Choroid plexus epithelial cell (primary cell): ENCODE results near the gene HDLBP.

ENCODE experiments used
- DNase-seq: peaks from one replicate; pipeline ENCODE4 v3.0.0-alpha.2; 2010; ENCODE audit warnings: low read depth
- H3K4me3 ChIP-seq: 2 replicates; pipeline ENCODE4 v1.5.1; 2011; ENCODE audit warnings: low read depth, mild to moderate bottlenecking, control low read depth, low read length, moderate library complexity
- TF ChIP-seq, protein P1 (sequence below): conservative IDR thresholded peaks from 2 replicates; pipeline ENCODE4 v1.5.1; 2011; ENCODE audit warnings: low read depth, mild to moderate bottlenecking, control low read depth, inconsistent platforms, low read length, moderate library complexity

Gene HDLBP

DNA sequence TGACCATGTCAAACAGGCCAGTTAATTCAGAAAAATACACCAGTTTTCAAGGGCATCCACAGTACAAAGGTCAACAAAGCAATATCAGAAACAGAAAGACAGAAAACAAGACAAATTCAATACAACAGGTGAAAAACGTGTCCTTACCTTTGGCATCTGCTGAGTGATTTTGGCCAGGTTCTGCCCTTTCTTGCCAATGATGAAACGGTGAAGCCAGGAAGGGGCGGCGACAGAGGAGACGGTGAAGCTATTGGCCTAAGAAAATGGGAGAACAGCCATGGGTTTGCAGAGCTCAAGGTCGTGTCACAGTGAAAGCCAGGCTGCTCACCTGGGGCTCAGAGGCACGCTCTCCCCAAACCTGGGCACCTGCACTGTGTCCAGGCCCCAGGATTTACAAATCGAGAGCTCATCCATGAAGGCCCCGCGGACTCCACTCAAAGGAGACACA, 60.5 kb downstream of the HDLBP start:
- no peak overlapping the region for H3K4me3 ChIP-seq
- TF ChIP-seq, protein P1, sequence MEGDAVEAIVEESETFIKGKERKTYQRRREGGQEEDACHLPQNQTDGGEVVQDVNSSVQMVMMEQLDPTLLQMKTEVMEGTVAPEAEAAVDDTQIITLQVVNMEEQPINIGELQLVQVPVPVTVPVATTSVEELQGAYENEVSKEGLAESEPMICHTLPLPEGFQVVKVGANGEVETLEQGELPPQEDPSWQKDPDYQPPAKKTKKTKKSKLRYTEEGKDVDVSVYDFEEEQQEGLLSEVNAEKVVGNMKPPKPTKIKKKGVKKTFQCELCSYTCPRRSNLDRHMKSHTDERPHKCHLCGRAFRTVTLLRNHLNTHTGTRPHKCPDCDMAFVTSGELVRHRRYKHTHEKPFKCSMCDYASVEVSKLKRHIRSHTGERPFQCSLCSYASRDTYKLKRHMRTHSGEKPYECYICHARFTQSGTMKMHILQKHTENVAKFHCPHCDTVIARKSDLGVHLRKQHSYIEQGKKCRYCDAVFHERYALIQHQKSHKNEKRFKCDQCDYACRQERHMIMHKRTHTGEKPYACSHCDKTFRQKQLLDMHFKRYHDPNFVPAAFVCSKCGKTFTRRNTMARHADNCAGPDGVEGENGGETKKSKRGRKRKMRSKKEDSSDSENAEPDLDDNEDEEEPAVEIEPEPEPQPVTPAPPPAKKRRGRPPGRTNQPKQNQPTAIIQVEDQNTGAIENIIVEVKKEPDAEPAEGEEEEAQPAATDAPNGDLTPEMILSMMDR, result no peak
- no peak for DNase-seq

DNA sequence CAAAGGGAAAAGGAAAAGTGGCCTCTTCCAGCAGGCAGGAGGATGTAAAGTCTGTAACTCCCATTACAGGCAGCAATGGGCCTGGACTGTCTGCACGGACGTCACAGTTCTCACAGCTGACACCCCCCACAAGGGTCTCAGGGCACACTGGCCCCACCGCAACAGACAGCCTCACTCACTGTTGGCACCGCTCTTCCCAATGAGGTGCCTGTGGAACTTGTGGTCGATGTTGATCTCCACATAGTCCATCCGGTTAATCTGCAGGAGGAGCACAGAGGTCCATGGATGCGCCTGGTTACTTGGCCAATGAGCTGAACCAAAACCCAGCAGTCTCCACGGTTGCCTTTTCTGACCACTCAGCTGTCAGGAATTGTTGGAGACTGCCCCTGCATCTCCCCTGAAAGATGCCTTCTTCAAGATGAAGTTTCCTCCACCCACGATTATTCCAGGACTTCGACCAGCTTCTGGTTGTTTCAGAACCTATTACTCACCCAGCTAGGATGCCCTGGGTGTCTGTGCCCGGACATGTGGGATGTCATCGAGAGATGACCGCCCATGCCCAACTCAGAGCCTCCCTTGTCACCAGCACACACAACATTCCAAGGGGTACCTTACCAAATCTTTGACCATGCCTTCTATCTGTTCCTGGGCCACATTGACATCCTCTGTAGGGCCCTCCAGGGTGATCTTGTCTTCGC, 62.5 kb downstream of the HDLBP start:
- no peak for DNase-seq
- TF ChIP-seq, protein P1, result no peak
- no peak overlapping the region for H3K4me3 ChIP-seq

DNA sequence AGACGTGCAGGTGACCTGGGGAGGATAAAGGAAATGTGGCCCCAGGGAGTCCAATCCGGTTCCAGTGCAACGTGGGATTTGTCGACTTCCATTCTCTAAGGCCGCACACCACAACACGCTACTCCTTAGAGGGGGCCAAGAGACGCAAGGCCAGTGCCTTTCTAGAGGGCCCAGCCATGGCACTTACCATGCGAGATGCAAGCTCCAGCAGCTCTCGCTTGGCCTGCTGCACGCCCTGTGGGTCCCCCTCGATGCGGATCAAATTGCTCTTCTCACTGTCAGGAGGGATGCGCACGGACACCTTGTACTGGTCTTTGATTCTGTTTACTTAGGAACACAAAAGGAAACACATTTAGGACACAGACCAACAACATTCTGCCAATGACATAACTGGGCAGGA, 65.8 kb downstream of the HDLBP start:
- no peak for DNase-seq
- H3K4me3 ChIP-seq, result no peak overlapping the region
- TF ChIP-seq, protein P1, result no peak

DNA sequence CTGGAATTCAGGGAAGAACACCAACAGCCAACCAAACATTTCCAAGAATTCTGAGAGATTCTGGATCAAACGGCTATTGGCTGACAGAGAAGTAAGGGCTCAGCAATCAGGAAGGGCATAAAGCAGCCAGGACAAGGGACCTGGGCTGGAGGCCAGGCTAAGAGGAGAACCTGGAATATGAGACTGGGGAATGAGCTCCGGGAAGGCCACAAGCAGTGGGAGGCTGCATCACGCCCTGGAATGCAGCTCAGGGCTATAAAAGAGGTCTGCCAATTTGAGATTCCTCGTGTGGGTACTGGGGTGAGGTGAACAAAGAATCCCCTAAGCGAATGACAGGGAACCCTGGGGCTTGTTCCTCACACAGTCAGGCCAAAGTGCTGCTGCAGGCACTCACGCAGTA, 66.6 kb downstream of the HDLBP start:
- DNase-seq, result no peak
- no peak overlapping the region for H3K4me3 ChIP-seq
- TF ChIP-seq, protein P1, result no peak

DNA sequence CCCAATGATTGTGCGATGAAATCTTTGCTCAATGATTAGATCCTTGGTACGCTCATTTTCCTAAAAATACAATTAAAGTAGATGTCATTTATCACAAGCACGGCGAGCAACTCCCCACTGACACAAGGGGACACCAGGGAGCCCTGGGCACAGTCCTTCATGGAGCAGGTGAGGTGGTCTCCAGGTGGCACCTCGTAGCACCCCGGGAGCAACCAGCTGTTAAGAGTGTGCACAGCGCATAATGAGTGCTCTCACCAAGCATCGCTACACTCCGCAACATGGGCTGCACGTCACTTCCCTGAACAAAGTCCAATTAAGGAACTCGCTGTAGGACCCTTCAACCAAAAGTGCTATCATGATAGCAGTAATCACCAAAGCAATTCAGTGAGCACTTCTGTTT, 67.2 kb downstream of the HDLBP start:
- no peak for DNase-seq
- H3K4me3 ChIP-seq, result no peak overlapping the region
- TF ChIP-seq, protein P1, result no peak

DNA sequence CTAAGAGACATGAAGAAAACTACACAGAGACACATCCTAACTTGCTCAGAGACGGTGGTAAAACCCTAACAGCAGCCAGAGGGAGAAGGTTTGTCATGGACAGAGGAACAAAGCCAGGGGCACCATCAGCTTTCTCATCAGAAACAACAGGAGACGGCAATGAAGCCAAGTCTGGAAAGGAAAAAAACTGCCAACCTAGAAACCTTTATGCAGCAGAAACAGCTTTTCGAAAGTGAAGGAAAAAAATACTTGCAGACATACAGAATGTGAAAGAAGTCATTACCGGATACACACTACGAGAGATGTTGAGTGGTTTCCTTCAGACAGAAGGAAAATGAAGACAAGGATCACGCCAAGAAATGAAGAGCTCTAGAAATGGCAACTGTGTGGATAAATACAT, 71.1 kb downstream of the HDLBP start:
- no peak for DNase-seq
- TF ChIP-seq, protein P1, result no peak
- no peak overlapping the region for H3K4me3 ChIP-seq

DNA sequence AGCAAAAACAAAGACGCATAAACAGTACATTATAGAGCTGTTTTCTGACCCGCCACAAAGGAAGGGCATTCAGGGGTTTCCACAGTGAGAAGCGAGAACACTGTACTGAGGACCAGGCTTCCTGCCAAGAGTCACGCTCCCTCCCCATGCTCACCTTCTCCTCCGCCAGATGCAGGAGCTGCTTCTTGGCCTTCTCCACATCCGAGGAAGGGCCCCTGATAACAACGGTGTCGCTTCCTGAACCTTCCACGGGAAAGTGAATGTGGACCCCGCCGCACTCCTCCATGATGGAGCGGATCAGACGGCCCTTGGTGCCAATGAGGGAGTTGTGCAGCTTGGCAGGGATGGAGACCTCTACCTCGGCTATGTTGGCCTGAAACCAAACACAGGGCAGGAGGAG, 73.2 kb downstream of the HDLBP start:
- TF ChIP-seq, protein P1, result no peak
- no peak overlapping the region for H3K4me3 ChIP-seq
- peak; percentile 87 for DNase-seq
